Spleen (tissue), 7 donors: ENCODE results near the gene OSGIN1.

Experiments used
- CTCF ChIP-seq, 11 experiments: fragments of 200-600 bp in 7 of 11; fragments of 450-650 bp in 4 of 11; sonication (generic) in 4 of 11; IDR thresholded peaks in 8 of 11; conservative IDR thresholded peaks in 3 of 11; 1 replicate in 7 of 11; 2 replicates in 4 of 11; pipeline versions ENCODE4 v1.4.0 to v1.8.0; 2016 to 2021; ENCODE audit warnings: antibody characterized with exemption in 11 of 11, inconsistent platforms in 4 of 11, mild to moderate bottlenecking in 1 of 11
- POLR2A ChIP-seq, 3 donors: fragments of 450-650 bp; IDR thresholded peaks; one replicate each; pipeline ENCODE4 v1.5.1; 2017; ENCODE audit warnings: antibody characterized with exemption in 3 of 3, mild to moderate bottlenecking in 1 of 3
- POLR2AphosphoS5 ChIP-seq, 3 donors: sonication (generic); formaldehyde crosslinking; IDR thresholded peaks; one replicate each; pipeline ENCODE4 v1.5.1; 2017; ENCODE audit warnings: antibody characterized with exemption in 3 of 3
- donor health status: DM: no; HTN: no; CAD: no; lungs with moderate emphysema.
- donor health status: DM: no; HTN: no; CAD: no.
- donor health status: DM: no; HTN: no; CAD: no.

DNA sequence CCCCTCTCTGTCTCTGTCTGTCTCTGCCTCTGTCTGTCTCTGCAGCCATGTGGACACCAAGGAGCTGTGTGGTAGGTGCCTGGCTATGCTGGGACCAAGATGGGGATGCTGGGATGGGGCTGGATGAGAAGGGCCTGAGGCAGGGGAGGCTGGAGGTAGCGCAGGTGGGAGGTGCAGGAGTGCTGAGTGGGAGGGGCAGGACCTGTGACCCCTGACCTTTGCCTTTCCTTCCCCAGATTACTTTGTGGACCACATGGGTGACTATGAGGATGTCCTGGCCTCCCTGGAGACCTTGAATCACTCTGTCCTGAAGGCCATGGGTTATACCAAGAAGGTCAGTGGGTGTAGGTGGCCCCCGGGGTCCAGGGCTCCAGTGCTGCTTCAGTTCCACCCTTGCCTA, 27.8 kb downstream of the OSGIN1 start:
- no peak for TF ChIP-seq CTCF (IDR thresholded peaks at IDR 0.05 in 8 of 11, conservative IDR thresholded peaks at IDR 0.05 in 3 of 11)
- no peak for TF ChIP-seq POLR2A (IDR thresholded peaks at IDR 0.05)
- TF ChIP-seq POLR2AphosphoS5 (IDR thresholded peaks at IDR 0.05), result no peak
